PC-3 (cell line): ENCODE data around the gene C6orf163. TPM values are rescaled to one million over a fixed set of nuclear protein-coding genes. Genes with fewer than 3 reads are reported as not detected.

Experiments
- ATAC-seq: fragments of 200-7000 bp; cut with Tn5 transposase; 2 replicates; pipeline ENCODE4 v1.9.1; 2020; ENCODE audit warnings: mild to moderate bottlenecking, moderate library complexity
- BruUV-seq: library from RNA; stranded (reverse); fragments of 400-500 nt; replicated peaks from 2 replicates; lab custom pipeline; 2021; lab: Mats Ljungman, UMichigan
- CTCF ChIA-PET: fragments of 300-600 bp; sonication (Branson Sonifier 250); formaldehyde crosslinking; loops from one replicate; lab custom pipeline; 2022; ENCODE audit warnings: antibody characterized with exemption; lab: Charles Lee
- POLR2A ChIA-PET: fragments of 300-600 bp; sonication (Branson Sonifier 250); formaldehyde crosslinking; loops from one replicate; lab custom pipeline; 2022; ENCODE audit warnings: antibody characterized with exemption; ENCODE audit not compliant: unreplicated experiment; lab: Charles Lee
- DNase-seq: peaks from one replicate; pipeline ENCODE4 v3.0.0-alpha.2; 2015
- H2AFZ ChIP-seq: fragments of 300-600 bp; sonication (generic); 2 replicates; pipeline ENCODE4 v1.6.0; 2016; ENCODE audit warnings: antibody characterized with exemption, low read length
- H3F3A ChIP-seq: fragments of 300-600 bp; sonication (generic); one replicate; pipeline ENCODE4 v1.6.0; 2017; ENCODE audit warnings: antibody characterized with exemption, low read length, control low read depth, mild to moderate bottlenecking; ENCODE audit not compliant: unreplicated experiment
- H3K27ac ChIP-seq: fragments of 300-600 bp; sonication (generic); 2 replicates; pipeline ENCODE4 v1.5.1; 2016; ENCODE audit warnings: mild to moderate bottlenecking, low read length
- H3K27me3 ChIP-seq: fragments of 300-600 bp; sonication (generic); 2 replicates; pipeline ENCODE4 v1.6.1; 2016; ENCODE audit warnings: low read length, mixed read lengths
- H3K36me3 ChIP-seq: fragments of 300-600 bp; sonication (generic); 2 replicates; pipeline ENCODE4 v1.6.1; 2016; ENCODE audit warnings: low read depth, mixed run types, low read length, mixed read lengths
- H3K4me1 ChIP-seq: fragments of 300-600 bp; sonication (generic); 2 replicates; pipeline ENCODE4 v1.5.1; 2016; ENCODE audit warnings: low read length; ENCODE audit not compliant: insufficient read depth
- H3K4me2 ChIP-seq: fragments of 300-600 bp; sonication (generic); 2 replicates; pipeline ENCODE4 v1.6.0; 2016; ENCODE audit warnings: low read length
- H3K4me3 ChIP-seq: fragments of 300-600 bp; sonication (generic); 2 replicates; pipeline ENCODE4 v1.5.1; 2016; ENCODE audit warnings: mild to moderate bottlenecking, low read length, mixed read lengths
- H3K79me2 ChIP-seq: fragments of 300-600 bp; sonication (generic); 2 replicates; pipeline ENCODE4 v1.6.1; 2017; ENCODE audit warnings: low read length, mixed read lengths
- H3K9ac ChIP-seq: fragments of 300-600 bp; sonication (generic); 2 replicates; pipeline ENCODE4 v1.6.0; 2016; ENCODE audit warnings: mild to moderate bottlenecking, low read length
- H3K9me2 ChIP-seq: fragments of 300-600 bp; sonication (generic); replicated peaks from 2 replicates; pipeline ENCODE4 v1.6.1; 2016; ENCODE audit warnings: mixed run types, low read length, mixed read lengths
- H3K9me3 ChIP-seq: fragments of 300-600 bp; sonication (generic); 2 replicates; pipeline ENCODE4 v1.6.1; 2016; ENCODE audit warnings: low read length, mixed read lengths
- H4K20me1 ChIP-seq: fragments of 300-600 bp; sonication (generic); 2 replicates; pipeline ENCODE4 v1.6.1; 2016; ENCODE audit warnings: low read length, mixed read lengths
- CTCF ChIP-seq: fragments of 300-600 bp; sonication (generic); conservative IDR thresholded peaks from 2 replicates; pipeline ENCODE4 v1.5.1; 2017; ENCODE audit warnings: antibody characterized with exemption, low read depth, mild to moderate bottlenecking, low read length
- EZH2 ChIP-seq: fragments of 300-600 bp; sonication (generic); IDR thresholded peaks from one replicate; pipeline ENCODE4 v1.6.1; 2017; ENCODE audit warnings: antibody characterized with exemption, mild to moderate bottlenecking, low read length; ENCODE audit not compliant: unreplicated experiment
- EZH2phosphoT487 ChIP-seq: fragments of 300-600 bp; sonication (generic); IDR thresholded peaks from 2 replicates; pipeline ENCODE4 v1.6.1; 2018; ENCODE audit warnings: mild to moderate bottlenecking, antibody characterized with exemption, low read length, borderline replicate concordance
- intact Hi-C: fragments of 100-400 bp; cut with micrococcal nuclease; formaldehyde crosslinking; loops from 2 replicates; pipeline ENCODE4 v1.9.0; 2023
- total RNA-seq: library from RNA; depleted of rRNA; stranded (reverse); fragments of >200 nt; gene quantifications from 2 replicates; pipeline ENCODE4 v1.2.3, GENCODE V29; 2014

The C6orf163 gene
- total RNA-seq, 1 experiment from 2014 or later, result 0.62 TPM

- H3K9me3 ChIP-seq, result no peaks in the 10 kb centered on the region
- TF ChIP-seq EZH2, result no peak
- TF ChIP-seq EZH2phosphoT487, result no peak
- TF ChIP-seq CTCF, result no peak
- POLR2A ChIA-PET, result no interaction called here
These were observed 35.6 kb upstream of the C6orf163 start for GRCh38 chr6:87308970-87309369.

GRCh38 chr6:87312860-87313259 is 31.8 kb upstream of the C6orf163 start:
- H3F3A ChIP-seq, result no peaks in the 10 kb centered on the region
- no peak overlapping the region for H3K9ac ChIP-seq
- H3K27ac ChIP-seq, result no peak overlapping the region
- no peaks in the 10 kb centered on the region for H3K79me2 ChIP-seq
- no TSS peak for BruUV-seq
- no peak overlapping the region for H3K4me3 ChIP-seq
- no peak for ATAC-seq
- H4K20me1 ChIP-seq, result no peaks in the 10 kb centered on the region
- H3K4me1 ChIP-seq, result no peaks in the 10 kb centered on the region
- H3K36me3 ChIP-seq, result no peaks in the 10 kb centered on the region
- intact Hi-C loops, result no loop called here
- no peak for TF ChIP-seq EZH2phosphoT487
- TF ChIP-seq CTCF, result no peak
- TF ChIP-seq EZH2, result no peak
- H3K9me3 ChIP-seq, result no peaks in the 10 kb centered on the region
- no peak overlapping the region for H3K4me2 ChIP-seq
- H2AFZ ChIP-seq, result no peak overlapping the region
- DNase-seq, result no peak
- POLR2A ChIA-PET, result no interaction called here
- H3K27me3 ChIP-seq, result peaks cover 30% of the 10 kb centered on the region
- CTCF ChIA-PET, result no interaction called here
- no peaks in the 10 kb centered on the region for H3K9me2 ChIP-seq

More at GRCh38 chr6:87308970-87309369, 35.6 kb upstream of the C6orf163 start:
- no peaks in the 10 kb centered on the region for H3K36me3 ChIP-seq
- peak; percentile 24; the same call in 1 of the 2 replicates for ATAC-seq
- BruUV-seq, result no TSS peak
- H3K27ac ChIP-seq, result no peak overlapping the region
- no peaks in the 10 kb centered on the region for H3F3A ChIP-seq
- H3K9me2 ChIP-seq, result no peaks in the 10 kb centered on the region
- DNase-seq, result peak; percentile 45
- CTCF ChIA-PET, result no interaction called here
- H2AFZ ChIP-seq, result no peak overlapping the region
- no peaks in the 10 kb centered on the region for H3K4me1 ChIP-seq
- H3K4me2 ChIP-seq, result no peak overlapping the region
- peaks cover 24% of the 10 kb centered on the region for H3K27me3 ChIP-seq
- intact Hi-C loops, result no loop called here
- H4K20me1 ChIP-seq, result no peaks in the 10 kb centered on the region
- no peaks in the 10 kb centered on the region for H3K79me2 ChIP-seq
- H3K4me3 ChIP-seq, result no peak overlapping the region
- no peak overlapping the region for H3K9ac ChIP-seq

GRCh38 chr6:87315071-87315470 is 29.5 kb upstream of the C6orf163 start:
- BruUV-seq, result no TSS peak
- Histone ChIP-seq H3K4me1 (no peaks in the 10 kb centered on the region), H3K36me3 (no peaks in the 10 kb centered on the region), H3K9me2 (no peaks in the 10 kb centered on the region), H3K79me2 (no peaks in the 10 kb centered on the region), H3K4me3 (no peak overlapping the region), H4K20me1 (no peaks in the 10 kb centered on the region), H3F3A (no peaks in the 10 kb centered on the region), H2AFZ (no peak overlapping the region), H3K27me3 (peaks cover 30% of the 10 kb centered on the region), H3K9me3 (no peaks in the 10 kb centered on the region), H3K4me2 (no peak overlapping the region), H3K9ac (no peak overlapping the region), H3K27ac (no peak overlapping the region)
- no peak for DNase-seq
- POLR2A ChIA-PET, result no interaction called here
- CTCF ChIA-PET, result no interaction called here
- intact Hi-C loops, result no loop called here
- no peak for TF ChIP-seq CTCF
- no peak for TF ChIP-seq EZH2phosphoT487
- no peak for TF ChIP-seq EZH2
- ATAC-seq, result no peak
